ENCODE measurements around the gene GPR149.

Gene GPR149

DNA sequence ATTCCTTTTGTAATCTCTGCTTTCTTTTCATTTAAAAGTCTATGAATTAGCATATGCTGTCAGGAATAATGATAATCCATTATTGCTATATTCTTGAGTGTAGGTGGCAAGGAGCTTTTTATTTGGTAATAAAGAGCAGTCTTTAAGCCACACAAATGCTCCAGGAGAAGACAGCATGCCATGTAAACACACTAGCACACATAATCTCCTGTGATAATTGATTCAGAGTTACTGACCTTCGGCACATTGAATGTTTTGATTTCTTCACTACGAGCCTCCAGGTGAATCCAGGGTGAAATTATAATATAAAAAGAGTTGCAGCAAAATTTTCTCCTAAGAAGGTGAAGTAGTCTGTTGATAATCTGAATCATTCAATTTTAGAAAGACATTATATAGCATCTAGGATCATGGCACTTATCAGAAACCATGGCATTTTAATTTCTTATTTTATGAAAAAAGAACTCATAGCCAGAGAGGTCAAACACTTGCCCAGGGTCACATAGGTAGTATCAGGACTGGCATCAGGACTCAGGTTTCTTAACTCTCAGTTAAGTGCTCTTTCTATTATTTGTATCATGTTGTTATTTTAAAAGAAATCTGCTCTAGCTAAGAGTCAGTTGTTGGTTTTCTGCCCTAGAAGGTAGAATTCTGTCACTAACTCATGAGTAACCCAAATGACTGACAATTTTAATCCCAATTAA, 84.4 kb downstream of the GPR149 start:
- no peak for DNase-seq

GRCh38 chr3:154338570-154338969, 91.4 kb downstream of the GPR149 start:
- DNase-seq, result no peak

DNA sequence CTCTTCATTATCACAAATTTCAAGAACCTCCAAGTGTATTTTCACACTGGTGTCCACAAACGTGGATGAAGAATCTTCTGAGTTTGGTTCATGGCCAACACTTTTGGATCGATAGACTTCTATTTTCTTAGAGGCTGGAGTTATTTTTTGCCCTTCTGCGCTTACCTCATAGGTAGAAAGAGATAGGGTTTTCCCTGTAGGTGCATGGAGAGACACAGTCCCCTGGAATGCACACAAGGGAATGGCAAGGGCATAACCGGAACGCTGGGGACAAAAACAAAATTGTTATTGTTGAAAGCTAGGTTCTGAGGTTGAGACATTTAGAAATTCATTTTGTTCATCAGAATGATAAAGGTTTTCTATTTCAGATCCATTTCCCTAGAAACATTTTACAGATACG, 92.0 kb downstream of the GPR149 start:
- DNase-seq, result no peak

- peak; percentile 28 for DNase-seq
These were observed 95.0 kb downstream of the GPR149 start for GRCh38 chr3:154334973-154335420.

GRCh38 chr3:154327871-154328270, 102.1 kb downstream of the GPR149 start:
- no peak for DNase-seq

- DNase-seq, result no peak
These were observed 105.1 kb downstream of the GPR149 start for GRCh38 chr3:154324919-154325318.

DNA sequence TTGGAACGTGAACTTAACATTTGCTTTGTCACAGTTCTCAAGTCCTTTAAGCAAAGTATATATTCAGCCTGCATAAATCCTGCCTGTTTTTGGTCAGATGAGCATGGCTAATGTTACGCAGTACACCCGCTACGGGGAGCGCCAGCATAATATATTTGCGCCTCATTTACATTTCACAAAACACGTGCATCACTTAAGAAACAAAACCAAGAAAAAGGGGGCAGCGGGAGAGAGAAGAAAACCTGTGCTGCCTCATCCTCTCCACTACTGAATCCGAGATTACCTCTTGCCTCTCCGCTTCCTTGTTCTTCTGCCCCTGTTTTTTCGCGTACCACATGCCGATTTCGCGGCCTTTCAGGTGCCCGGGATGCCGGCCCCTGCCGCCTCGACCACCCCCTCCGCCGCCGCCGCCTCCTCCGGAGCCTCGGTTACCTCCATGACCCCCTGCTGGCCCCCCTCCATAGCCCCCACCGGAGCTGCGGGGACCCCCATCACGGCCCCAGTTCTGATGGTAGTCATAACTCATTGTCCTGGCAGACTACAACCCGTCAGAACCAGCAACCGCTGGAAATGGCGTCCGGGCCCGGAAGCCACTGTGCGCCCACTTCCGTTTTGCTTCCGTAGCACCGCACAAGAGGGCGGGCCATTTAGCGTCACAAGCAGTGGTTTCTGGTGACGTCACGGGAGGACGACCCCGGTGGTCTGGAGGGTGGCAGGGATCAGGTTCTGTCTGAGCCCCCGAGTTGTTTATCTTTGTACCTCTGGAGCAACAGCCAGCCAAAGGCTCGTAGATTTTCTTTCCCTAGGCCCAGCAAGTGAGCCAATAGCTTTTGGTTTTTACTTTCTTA, 105.9 kb downstream of the GPR149 start, which contains the start of gene DHX36:
DHX36 (minus strand) TSS at position 597 of the 848 bp plus-strand sequence; CDS start at position 526, 71 bp downstream.
- DNase-seq, result peak; percentile 91

- DNase-seq, result peak; percentile 8
These were observed 112.8 kb downstream of the GPR149 start for GRCh38 chr3:154316974-154317767.

- DNase-seq, result no peak
These were observed 115.8 kb downstream of the GPR149 start for GRCh38 chr3:154314152-154314551.

GRCh38 chr3:154310840-154311239, 119.2 kb downstream of the GPR149 start:
- no peak for DNase-seq

DNA sequence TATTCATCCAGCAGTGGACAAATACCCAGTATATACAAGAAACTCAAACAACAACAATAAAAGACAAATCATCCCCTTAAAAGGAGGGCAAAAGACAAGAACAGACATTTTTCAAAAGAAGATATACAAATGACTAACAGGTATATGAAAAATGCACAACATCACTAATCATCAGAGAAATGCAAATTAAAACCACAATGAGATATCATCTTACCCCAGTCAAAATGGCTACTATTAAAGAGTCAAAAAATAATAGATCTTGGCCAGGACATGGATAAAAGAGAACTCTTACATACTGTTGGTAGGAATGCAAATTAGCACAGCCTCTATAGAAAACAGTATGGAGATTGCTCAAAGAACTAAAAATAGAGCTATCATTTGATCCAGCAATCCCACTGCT, 122.6 kb downstream of the GPR149 start:
- no peak for DNase-seq

GRCh38 chr3:154304936-154305335, 125.1 kb downstream of the GPR149 start:
- DNase-seq, result no peak

GRCh38 chr3:154304116-154304786, 125.7 kb downstream of the GPR149 start:
- peak; percentile 15 for DNase-seq

DNA sequence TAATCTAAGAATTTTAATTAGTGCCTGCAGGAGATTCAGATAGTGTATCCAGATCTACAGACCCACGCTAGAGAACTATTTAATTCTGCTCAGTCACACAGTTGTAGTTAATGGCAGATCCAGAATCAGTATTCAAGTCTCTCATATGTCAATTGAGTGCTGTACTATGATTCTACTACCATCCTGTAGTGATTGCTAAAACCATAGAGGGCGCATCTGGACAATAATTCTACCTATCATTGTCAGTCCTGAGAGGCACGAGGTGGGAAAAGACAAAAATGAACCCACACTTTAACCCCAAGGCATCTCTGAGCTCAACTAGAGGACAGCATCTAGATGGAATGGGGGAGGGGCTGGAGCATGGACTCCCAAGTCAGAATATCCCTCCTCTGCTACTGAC, 128.4 kb downstream of the GPR149 start:
- DNase-seq, result no peak

- no peak for DNase-seq
These were observed 136.0 kb downstream of the GPR149 start for GRCh38 chr3:154294016-154294415.

GRCh38 chr3:154290187-154290586, 139.8 kb downstream of the GPR149 start:
- no peak for DNase-seq

Data from fibroblast of skin of right quadriceps (primary cell).